HG03460 (cell line): ENCODE data around the gene UNC5C.

Experiments used
- ATAC-seq: cut with Tn5 transposase; IDR thresholded peaks from one replicate; pipeline ENCODE4 v1.9.1; 2021; ENCODE audit not compliant: unreplicated experiment

UNC5C gene

DNA sequence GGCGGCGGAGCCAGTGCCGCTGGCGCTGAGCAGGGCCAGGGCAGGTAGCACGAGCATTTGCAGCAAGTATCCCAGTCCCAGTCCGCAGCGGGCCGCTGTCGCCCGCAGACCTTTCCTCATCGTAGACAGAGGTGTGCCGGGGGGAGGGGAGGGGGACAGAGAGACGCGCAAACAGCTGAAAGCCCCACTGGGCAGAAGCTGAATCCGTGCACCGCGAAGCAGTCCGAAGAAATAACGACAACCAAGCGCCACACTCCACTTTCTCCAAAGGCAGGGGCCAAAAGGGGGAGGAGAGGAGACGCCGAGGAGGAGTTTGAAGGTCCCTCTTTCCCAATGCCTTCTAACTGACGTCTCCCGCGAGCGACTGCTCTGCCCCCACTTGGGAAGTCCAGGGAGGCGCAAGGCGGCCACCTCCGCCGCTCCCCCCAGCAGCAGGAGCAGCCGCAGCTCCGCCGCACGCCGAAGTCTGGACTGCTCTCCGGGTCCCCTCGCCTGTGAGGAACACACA is at the start of gene UNC5C:
Gene UNC5C, minus strand, starts transcription at position 236 of the 508 bp plus-strand sequence.
- ATAC-seq: no peak

DNA sequence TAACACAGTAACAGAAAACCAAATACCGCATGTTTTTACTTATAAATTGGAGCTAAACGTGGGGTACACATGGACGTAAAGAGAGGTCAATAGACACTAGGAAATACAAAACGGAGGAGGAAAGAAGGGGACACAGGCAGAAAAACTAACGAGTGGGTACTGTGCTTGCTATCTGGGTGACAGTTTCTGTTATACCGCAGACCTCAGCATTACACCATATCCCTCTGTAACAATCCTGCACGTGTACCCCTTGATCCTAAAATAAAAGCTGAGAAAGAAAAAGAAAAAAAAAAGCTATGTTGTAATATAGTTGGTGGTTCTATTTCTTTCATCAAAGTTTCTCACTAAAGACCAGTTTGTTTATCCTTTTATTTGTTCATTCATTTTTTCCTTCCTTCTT is 47.9 kb upstream of the UNC5C start:
- no peak for ATAC-seq

DNA sequence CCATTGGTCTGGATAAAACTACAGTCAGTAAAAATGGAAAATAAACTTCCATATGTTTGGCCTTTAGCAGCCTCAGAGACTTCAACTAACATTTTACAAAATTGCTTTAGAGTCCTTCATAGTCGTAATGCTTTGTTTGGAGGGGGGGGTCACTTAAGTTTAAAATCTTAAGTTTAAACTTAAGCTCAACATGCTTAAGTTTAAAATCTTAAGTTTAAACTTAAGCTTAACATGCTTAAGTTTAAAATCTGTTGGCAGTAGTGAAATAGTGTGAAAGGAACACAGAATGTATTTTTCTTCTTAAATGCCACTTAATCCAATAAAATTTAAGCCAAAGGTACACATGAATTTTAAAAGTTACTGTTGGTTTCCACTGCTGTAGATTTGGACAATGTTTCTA is 45.9 kb upstream of the UNC5C start:
- ATAC-seq: no peak

DNA sequence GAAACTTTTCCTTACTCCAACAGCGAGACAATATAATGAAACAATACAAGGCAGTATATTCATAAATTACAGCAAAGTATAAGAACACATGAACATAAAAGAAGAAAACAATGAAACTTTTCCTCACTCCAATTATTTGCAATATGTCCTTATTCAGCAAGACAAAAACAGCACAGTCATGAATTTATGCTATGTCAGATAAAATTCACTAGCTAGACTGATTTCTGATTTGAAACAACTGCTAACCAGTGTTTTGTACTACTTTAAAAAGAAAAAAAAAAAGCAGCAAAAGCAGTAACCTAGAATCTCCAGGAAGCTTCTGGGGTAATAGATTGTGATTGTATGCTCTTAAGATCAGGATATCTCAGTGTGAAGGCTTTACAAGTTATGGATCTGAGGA is 45.2 kb upstream of the UNC5C start:
- ATAC-seq: no peak

DNA sequence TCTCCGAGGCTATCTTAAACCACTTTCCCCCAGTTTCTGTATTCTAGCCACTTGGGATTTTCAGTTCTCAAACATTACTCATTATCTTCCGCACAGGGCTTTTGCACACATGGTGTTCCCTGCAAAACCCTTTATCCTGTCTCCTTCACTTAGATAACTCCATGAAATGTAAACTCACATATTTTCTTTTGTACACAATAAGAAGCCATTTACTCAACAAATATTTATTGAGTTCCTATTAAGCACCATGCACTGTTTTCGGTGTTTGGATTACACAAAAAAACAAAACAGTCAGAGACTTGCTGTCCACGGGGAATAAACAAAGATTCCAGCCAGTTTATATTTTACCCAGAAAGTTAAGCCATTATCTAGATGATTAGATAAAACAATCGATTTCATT is 42.5 kb upstream of the UNC5C start:
- no peak for ATAC-seq

DNA sequence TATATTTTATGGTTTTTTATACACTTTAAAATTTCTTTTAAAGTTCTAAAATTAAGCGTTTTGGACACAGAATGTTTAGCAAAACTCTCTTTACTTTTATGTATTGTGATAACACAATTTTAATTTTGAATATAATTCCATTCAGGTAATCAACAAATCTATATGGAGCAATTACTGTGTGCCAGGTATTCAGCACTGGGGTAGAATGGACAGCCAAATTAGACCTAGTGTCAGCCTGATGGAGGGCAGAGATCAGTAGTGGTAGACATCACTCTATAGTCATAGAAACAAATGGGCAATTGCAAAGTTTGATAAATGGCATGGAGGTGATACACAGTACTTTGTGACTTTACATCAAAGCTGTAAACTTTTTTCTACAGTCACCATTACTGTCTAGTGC is 41.8 kb upstream of the UNC5C start:
- ATAC-seq: no peak

DNA sequence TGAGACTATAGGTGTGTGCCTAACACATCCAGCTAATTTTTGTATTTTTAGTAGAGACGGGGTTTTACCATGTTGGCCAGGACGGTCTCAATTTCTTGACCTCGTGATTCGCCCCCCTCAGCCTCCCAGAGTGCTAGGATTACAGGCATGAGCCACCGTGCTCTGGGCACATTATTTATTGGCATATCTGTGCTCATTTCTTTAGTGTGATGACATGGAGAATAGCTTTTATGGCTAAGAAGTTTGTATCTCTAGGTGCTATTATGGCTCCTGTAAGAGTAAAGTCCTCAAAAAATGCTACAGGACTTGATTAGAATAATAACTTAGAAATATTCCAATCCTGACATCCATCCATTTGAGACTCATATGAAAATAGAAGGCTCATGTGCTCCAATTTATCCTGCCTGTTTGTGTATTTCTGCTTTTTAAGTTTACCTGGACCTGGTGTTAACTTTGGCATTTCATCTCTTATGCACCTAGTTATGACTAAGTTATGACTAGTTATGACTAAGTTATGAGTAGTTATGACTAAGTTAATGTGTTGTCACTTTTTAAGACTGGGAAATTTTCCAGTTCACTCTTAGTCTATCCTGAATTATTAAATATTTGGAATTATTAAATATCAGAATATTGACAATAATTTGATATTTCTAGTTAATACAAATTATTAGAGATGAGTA is 36.4 kb upstream of the UNC5C start:
- ATAC-seq: no peak

DNA sequence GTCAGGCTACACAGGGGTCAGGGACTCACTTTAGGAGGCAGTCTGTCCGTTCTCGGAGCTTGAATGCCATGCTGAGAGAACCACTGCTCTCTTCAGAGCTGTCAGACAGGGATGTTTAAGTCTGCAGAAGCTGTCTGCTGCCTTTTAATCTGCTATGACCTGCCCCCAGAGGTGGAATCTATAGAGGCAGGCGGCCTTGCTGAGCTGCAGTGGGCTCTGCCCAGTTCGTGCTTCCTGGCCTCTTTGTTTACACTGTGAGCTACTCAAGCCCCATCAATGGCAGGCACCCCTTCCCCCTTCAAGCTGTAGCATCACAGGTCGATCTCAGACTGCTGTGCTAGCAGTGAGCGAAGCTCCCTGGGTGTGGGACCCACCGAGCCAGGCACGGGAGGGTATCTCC is 31.5 kb upstream of the UNC5C start:
- no peak for ATAC-seq

DNA sequence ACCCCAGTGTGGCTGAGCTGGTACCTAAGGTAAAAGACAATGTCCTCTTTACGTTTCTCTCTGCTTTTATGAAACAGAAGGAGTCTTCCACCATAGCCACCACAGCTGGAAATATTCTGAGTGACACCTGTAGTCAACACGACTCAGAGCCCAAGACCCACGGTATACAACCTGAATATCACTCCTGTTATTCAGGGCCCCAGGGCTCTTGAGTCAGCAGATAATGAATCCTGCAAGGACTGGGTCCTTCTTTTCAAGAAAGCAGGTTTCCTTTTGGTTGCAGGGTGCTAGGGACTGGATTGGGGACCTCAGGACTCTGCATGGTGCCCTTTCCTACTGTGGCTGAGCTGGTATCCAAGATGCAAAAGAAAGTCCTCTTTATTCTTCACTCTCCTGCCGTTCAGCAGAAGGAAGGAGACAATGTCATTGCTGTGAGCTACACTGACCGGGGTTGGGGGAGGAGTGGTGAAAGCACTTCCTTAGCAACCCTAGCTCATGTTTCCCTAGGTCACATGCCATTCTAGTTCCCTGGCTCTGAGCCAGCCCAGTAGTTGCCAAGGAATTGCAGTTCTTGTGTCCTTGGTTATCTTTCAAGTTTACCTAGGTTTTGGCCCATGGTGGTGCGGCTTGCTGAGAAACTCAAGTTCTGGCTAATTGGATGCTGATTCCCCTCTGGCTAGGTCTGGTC is 23.7 kb upstream of the UNC5C start:
- ATAC-seq: no peak

DNA sequence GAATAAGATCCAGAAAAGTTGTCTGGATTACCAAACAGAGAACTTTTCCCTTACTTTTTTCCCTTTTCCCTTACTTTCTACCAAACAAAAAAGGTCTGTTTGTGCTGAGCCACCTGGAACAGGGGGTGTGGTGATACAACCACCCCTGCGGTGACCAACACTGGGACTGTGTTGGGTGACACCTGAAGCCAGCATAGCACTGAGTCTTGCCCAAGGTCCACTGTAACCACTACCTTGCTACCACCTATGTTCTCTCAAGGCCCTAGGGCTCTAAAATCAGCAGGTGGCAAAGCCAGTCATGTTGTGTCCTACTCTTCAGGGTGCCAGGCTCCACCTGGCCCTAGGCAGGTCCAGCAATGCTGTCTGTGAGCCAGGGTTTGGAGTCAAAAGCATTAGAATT is 22.8 kb upstream of the UNC5C start:
- no peak for ATAC-seq

DNA sequence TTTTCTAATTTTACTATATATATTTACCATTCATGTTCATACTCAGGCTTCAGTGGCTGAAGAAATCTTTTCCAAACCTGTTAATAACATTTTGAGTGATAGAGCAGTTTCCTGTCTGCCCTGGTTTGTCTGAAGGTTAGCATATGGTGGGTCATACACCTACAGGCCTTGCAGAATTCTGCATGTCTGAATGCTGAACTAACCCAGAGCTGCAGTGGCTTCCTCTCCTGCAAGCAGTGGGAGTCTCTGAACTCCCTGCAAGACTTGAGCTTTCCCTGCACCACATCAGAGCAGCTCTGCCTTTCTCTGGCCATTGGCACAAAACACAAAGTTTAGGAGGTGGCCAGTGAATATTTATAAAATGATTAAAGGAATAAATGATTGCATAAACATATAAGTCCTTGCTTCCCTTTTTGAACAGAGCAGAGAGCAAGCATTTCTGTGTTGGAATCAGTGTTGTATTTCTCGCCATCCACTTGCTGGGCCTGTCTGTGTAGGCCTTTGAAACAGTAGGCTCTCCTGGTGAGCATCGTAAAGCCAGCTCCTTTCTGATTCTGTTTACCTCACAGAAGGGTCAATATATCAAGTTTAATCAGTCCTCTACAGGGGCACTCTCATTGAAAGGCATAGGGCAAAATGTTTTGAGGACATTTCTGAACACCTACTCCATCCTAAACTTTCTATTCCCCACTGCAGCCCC is 15.0 kb upstream of the UNC5C start:
- no peak for ATAC-seq

DNA sequence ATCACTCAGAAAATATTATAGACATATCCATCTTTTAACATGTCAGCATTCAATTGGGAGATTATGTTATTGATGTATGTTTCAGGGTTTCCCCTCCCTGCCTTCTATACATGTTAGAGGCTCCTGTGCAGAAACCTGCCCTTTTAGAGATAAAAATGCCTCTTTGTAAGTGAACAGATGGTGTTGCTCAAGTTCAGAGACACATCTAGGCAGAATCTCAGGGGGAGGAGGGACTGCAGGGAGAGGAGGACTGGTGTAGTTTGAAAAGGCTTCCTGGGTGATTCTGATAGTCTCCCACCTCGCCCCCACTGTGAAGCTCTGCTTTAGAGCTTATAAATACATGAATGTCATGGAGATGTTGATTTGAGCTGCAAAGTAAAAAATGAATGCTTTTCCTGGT is 12.0 kb upstream of the UNC5C start:
- ATAC-seq: no peak

DNA sequence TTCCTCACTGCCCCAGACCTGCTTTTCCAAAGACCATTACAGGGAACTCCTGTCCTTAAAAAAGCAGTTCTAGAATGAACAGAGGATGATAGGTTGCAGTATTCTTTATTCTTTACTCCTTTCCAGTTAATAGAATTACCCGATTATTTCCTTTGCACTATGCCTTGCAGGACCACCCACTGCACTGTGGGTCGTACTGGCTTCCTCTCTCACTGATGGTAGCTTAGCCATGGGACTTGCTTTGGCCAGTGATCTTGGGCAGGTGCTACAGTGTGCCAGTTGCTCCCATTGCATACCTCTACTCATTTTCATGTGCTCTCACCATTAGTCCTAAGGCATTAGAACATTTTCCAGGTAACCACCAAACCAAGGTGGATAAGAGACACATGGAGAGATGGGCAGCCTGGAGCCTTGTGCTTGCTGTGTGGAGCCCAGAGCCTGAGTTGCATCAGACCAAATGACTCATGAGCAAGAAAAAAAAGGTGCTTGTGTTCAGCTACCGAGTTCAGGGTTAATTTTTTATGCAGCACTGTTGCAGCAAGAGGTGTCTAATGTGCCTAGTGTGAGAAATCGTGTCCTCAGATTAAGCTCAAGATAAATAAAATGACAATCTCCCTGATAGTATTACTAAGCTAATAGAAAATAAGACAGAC is 7.6 kb upstream of the UNC5C start:
- ATAC-seq: no peak

DNA sequence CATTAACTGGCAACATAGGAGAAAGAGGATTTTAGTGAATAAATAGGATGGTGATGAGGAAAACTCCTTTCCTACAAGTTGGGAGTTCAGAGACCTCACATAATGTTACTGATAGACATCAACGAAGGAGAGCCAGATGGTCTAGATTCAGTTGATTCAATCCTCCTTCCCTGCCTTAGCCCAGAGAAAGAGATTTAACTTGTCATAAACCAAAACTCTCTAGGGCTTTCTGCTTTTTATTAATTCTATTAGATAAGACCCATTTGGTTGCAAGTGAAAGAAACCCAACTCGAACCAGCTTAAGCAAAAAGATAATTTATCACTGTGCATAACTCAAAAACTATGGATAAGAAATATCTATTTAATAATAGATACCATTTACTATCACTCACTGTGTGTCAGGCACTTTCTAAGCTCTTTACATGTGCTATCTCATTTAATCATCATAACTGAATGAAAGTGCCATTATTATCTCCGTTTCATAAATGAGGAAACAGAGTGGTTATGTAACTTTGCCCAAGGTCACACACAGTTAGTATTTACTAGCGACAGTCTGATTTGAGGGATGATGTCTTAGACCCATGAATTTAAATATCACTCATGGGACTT is 4.3 kb upstream of the UNC5C start:
- ATAC-seq: no peak

DNA sequence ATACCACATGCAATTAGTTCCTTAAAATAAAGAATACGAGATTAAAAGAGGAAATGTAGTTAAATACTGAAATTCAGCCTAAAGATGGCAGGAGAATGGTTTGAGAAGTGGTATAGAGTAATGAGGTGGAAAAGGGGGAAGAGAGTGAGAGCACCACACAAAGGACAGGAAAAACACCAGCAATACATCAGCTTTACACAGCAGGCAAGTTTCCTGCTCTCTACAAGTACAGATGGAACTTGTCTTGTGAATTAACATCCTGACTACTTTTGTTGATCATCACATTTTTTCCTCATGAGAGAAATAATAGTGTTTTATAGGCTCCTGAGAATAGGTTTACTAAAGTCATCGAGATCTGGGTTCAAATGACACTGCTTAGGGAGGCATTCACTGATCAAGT is 2.9 kb upstream of the UNC5C start:
- no peak for ATAC-seq

DNA sequence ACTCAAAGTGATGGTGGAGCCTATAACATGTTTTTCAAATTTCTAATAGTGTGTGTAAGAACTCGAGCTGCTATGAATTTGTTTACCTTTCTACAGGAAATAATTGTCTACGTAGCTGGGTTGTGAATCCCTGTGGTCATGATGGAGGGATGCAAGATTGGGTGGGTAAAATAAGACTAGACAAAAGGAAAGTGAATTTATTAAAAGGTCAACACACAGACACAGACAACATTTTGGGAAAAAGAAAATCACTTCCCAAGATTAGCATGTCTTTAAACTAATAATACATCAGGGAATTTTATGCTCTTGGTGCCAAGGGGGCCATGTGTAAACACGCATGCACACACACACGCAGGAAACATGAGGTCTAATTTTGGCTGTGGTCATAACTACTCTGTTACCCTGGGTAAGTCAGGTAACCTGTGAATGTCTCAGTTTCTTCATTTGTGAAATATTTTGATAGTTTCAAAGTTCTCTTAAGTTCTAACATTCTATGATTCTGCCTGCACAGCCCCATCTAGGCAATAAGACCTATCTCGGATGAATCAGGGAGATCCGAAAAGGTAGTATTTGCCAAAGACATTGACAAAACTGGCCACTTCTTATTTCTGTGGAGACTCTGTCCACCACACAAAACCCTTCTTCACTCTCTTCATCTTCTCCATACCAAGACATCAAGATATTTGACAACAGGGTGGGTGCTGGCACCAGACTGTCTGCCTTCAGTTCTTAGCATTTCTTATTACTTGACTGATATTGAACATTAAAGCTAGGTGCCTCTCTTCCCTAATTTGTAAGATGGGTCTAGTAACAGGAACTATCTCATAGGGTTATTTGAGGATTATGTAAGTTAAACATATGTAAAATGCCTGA is 1.6 kb upstream of the UNC5C start:
- no peak for ATAC-seq

DNA sequence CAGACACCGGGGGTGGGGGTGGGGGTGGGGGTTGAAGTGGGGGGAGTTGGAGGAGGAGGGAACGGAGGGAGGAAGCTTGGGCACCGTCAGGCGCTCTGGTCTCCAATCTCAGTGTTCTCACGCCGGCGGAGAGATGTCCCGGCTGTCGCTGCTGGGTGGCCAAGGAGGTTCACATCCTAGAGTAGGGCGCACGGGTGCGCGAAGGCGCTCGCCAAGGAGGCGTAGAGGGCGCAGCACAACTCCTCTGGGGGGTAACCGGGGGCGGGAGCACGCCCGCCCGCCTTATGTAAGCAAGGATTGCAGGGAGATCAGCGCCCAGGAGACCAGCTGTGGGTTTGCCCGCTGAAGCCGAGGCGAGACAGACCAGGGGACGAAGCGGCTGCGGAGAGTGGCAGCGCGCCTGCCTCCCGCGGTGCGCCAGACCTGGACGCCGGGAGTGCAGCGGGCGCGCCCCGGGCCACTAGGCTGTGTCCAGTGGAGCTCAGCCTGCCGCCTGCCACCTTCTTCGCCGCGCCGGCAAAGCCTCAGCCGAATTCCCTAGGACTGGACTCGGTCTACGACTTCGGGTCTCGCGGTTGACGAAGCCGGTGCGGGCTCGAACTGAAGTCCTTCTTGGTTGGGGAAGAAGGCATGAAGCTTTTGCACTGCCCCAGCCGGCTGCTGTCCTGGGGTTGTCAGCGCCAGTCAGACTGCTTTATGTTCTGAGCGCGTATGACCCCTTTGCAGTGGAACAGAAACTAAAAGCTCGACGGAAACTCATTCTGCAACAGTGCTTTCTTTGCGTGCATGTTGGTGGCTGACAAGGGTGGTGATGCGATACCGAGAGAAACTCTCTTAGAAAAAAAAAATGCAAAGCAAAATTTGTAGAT is 707 bp upstream of the UNC5C start:
- peak; percentile 97 for ATAC-seq

DNA sequence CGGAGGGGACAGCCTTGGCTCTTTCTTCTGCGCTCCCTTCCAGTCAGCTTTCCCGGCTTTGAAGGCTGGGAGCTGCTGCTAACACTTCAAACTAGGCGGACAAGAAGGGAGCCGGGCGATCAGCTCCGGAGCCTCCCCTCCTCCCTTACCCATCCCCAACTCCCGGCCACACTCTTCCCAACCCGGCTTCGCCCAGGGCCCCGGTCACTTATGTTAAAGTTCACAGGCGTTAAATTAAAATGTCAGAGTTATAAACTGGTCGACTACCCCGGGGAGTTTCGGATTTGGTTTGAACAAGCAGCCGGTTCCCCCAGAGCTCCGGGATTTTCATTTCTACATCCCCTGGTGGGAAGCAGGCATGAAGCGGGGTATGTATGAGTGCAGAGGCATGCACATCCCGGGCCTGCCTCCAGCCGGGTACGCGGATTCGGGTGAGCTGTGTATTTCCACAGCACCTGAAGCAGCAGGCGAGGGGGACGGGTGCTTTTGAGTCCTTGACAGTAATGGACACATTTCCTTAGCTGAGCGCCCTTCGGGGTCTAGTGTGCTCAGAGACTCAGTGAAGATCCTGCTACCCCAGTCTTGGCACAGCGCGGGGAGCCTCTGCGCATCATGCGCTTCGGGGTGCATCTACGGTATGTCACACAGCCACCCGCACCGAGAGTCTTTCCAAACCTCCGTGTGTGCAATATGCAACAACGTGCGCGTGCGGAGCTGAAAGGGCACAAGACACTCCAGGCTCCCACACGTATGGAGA is 880 bp downstream of the UNC5C start:
- ATAC-seq: no peak
